IMR-90 (cell line): ENCODE results near the gene ANKRD31. TPM values are rescaled to one million over a fixed set of nuclear protein-coding genes. Genes with fewer than 3 reads are reported as not detected.

ENCODE experiments used
- ATAC-seq: fragments of 200-7000 bp; cut with Tn5 transposase; 2 replicates; pipeline ENCODE4 v1.9.1; 2020; ENCODE audit warnings: low read depth, mild to moderate bottlenecking, moderate library complexity
- BruUV-seq: library from RNA; stranded (reverse); fragments of 400-500 nt; replicated peaks from 2 replicates; lab custom pipeline; 2021; lab: Mats Ljungman, UMichigan
- CTCF ChIA-PET: fragments of 300-600 bp; formaldehyde crosslinking; extraction: SDS; loops from one replicate; lab custom pipeline; 2021; ENCODE audit warnings: antibody characterized with exemption; lab: Yijun Ruan, JAX
- POLR2A ChIA-PET: fragments of 300-600 bp; sonication (Branson Sonifier 250); formaldehyde crosslinking; loops from one replicate; lab custom pipeline; 2022; ENCODE audit warnings: antibody characterized with exemption; ENCODE audit not compliant: unreplicated experiment; lab: Charles Lee
- DNase-seq: peaks from one replicate; pipeline ENCODE4 v3.0.0; 2013
- H2AFZ ChIP-seq: replicated peaks from 2 replicates; pipeline ENCODE3; 2013; ENCODE audit warnings: low read length, mild to moderate bottlenecking; ENCODE audit not compliant: poor library complexity
- H2AK5ac ChIP-seq: 2 replicates; pipeline ENCODE4 v1.6.1; 2013; ENCODE audit warnings: low read depth, low read length, inconsistent platforms
- H2AK9ac ChIP-seq: replicated peaks from 2 replicates; pipeline ENCODE3; 2013; ENCODE audit warnings: mild to moderate bottlenecking, low read depth, low read length, moderate library complexity; ENCODE audit not compliant: poor library complexity
- H2BK120ac ChIP-seq: 2 replicates; pipeline ENCODE4 v1.6.1; 2013; ENCODE audit warnings: low read depth, low read length, inconsistent platforms
- H2BK15ac ChIP-seq: 3 replicates; pipeline ENCODE4 v1.6.1; 2013; ENCODE audit warnings: low read depth, low read length, inconsistent platforms
- H2BK20ac ChIP-seq: 2 replicates; pipeline ENCODE4 v1.6.1; 2013; ENCODE audit warnings: low read depth, mild to moderate bottlenecking, inconsistent platforms, low read length, moderate library complexity
- H2BK5ac ChIP-seq: 2 replicates; pipeline ENCODE4 v1.6.1; 2013; ENCODE audit warnings: mild to moderate bottlenecking, low read depth, low read length, inconsistent platforms; ENCODE audit not compliant: poor library complexity, severe bottlenecking
- H3K14ac ChIP-seq: replicated peaks from 2 replicates; pipeline ENCODE4 v1.6.1; 2013; ENCODE audit warnings: low read depth, low read length, inconsistent platforms
- H3K18ac ChIP-seq: 2 replicates; pipeline ENCODE4 v1.6.1; 2013; ENCODE audit warnings: low read depth, low read length, control low read depth
- H3K23ac ChIP-seq: 2 replicates; pipeline ENCODE4 v1.6.1; 2013; ENCODE audit warnings: low read depth, low read length, inconsistent platforms
- H3K27ac ChIP-seq: 2 replicates; pipeline ENCODE4 v1.5.1; 2013; ENCODE audit warnings: mild to moderate bottlenecking, control low read depth, low read length; ENCODE audit not compliant: insufficient read depth
- H3K27me3 ChIP-seq: 2 replicates; pipeline ENCODE4 v1.6.1; 2013; ENCODE audit warnings: low read length; ENCODE audit not compliant: control insufficient read depth, insufficient read depth
- H3K36me3 ChIP-seq: 2 replicates; pipeline ENCODE4 v1.6.1; 2013; ENCODE audit warnings: low read length, mixed read lengths; ENCODE audit not compliant: control insufficient read depth, insufficient read depth
- H3K4ac ChIP-seq: 2 replicates; pipeline ENCODE4 v1.6.1; 2013; ENCODE audit warnings: low read depth, low read length, inconsistent platforms
- H3K4me1 ChIP-seq: 2 replicates; pipeline ENCODE4 v1.6.1; 2013; ENCODE audit warnings: low read length, mixed read lengths; ENCODE audit not compliant: control insufficient read depth, insufficient read depth
- H3K4me2 ChIP-seq: 2 replicates; pipeline ENCODE4 v1.6.1; 2013; ENCODE audit warnings: low read depth, mild to moderate bottlenecking, control low read depth, low read length, moderate library complexity
- H3K4me3 ChIP-seq: 2 replicates; pipeline ENCODE4 v1.5.1; 2013; ENCODE audit warnings: low read depth, mild to moderate bottlenecking, control low read depth, low read length, moderate library complexity; ENCODE audit not compliant: insufficient read depth
- H3K56ac ChIP-seq: 2 replicates; pipeline ENCODE4 v1.6.1; 2013; ENCODE audit warnings: low read length, inconsistent platforms; ENCODE audit not compliant: insufficient read depth; ENCODE audit errors: extremely low read depth
- H3K79me1 ChIP-seq, 2 experiments: 2 replicates each; pipeline ENCODE4 v1.6.1; 2013; ENCODE audit warnings: low read length in 2 of 2, inconsistent platforms in 1 of 2, low read depth in 1 of 2
- H3K9ac ChIP-seq: 2 replicates; pipeline ENCODE4 v1.6.1; 2013; ENCODE audit warnings: low read depth, low read length, control low read depth
- H3K9me1 ChIP-seq: 2 replicates; pipeline ENCODE4 v1.6.1; 2013; ENCODE audit warnings: low read length, inconsistent platforms; ENCODE audit not compliant: insufficient read depth
- H3K9me3 ChIP-seq: 2 replicates; pipeline ENCODE4 v1.6.1; 2013; ENCODE audit warnings: low read length; ENCODE audit not compliant: control insufficient read depth, insufficient read depth
- H4K20me1 ChIP-seq: 2 replicates; pipeline ENCODE4 v1.6.1; 2013; ENCODE audit warnings: low read length, inconsistent platforms; ENCODE audit not compliant: insufficient read depth
- H4K5ac ChIP-seq: 2 replicates; pipeline ENCODE4 v1.6.1; 2013; ENCODE audit warnings: mild to moderate bottlenecking, low read depth, low read length, control low read depth
- H4K8ac ChIP-seq, 2 experiments: 2 replicates each; pipeline ENCODE4 v1.6.1; 2013; ENCODE audit warnings: low read depth in 2 of 2, low read length in 2 of 2, control low read depth in 1 of 2, inconsistent platforms in 1 of 2
- H4K91ac ChIP-seq: 2 replicates; pipeline ENCODE4 v1.6.1; 2013; ENCODE audit warnings: low read depth, low read length, inconsistent platforms; ENCODE audit not compliant: insufficient read depth
- BHLHE40 ChIP-seq: fragments of 150-350 bp; IDR thresholded peaks from 2 replicates; pipeline ENCODE4 v1.6.1; 2016; ENCODE audit warnings: mild to moderate bottlenecking, low read depth, low read length
- CEBPB ChIP-seq: IDR thresholded peaks from 2 replicates; pipeline ENCODE4 v1.6.1; 2012; ENCODE audit warnings: low read depth, low read length, improper control_type of control experiment
- CTCF ChIP-seq: conservative IDR thresholded peaks from 2 replicates; pipeline ENCODE4 v1.5.1; 2012; ENCODE audit warnings: mild to moderate bottlenecking, low read depth, low read length, improper control_type of control experiment
- MAZ ChIP-seq: IDR thresholded peaks from 2 replicates; pipeline ENCODE4 v1.6.1; 2012; ENCODE audit warnings: low read depth, mild to moderate bottlenecking, low read length, improper control_type of control experiment, moderate library complexity, borderline replicate concordance
- NFE2L2 ChIP-seq: fragments of 150-350 bp; IDR thresholded peaks from 2 replicates; pipeline ENCODE4 v1.6.1; 2016; ENCODE audit warnings: low read depth, mild to moderate bottlenecking, low read length
- POLR2A ChIP-seq: IDR thresholded peaks from 2 replicates; pipeline ENCODE4 v1.6.1; 2012; ENCODE audit warnings: mild to moderate bottlenecking, low read depth, low read length
- SMC3 ChIP-seq: fragments of 150-350 bp; IDR thresholded peaks from 2 replicates; pipeline ENCODE4 v1.6.1; 2016; ENCODE audit warnings: low read depth, mild to moderate bottlenecking, antibody characterized with exemption, low read length, moderate library complexity
- USF2 ChIP-seq: fragments of 150-350 bp; IDR thresholded peaks from 2 replicates; pipeline ENCODE4 v1.6.1; 2017; ENCODE audit warnings: mild to moderate bottlenecking, antibody characterized with exemption, low read length, low read depth
- WGBS, 2 experiments: methylation state at CpG; one replicate each; pipeline versions ENCODE4 v1.1.5 to v1.1.7; 2013; ENCODE audit warnings: missing lambda C conversion rate in 2 of 2; ENCODE audit not compliant: insufficient read length in 1 of 2; ENCODE audit errors: extremely low coverage in 2 of 2; 5-methylcytosine and 5-hydroxymethylcytosine counted together
- dilution Hi-C: fragments of 300-500 bp; cut with HindIII; formaldehyde crosslinking; loops from one replicate; pipeline ENCODE4 v1.14.3; 2018; ENCODE audit warnings: low sequenced_read_pairs; ENCODE audit not compliant: unreplicated experiment
- in situ Hi-C: fragments of 300-500 bp; cut with MboI; formaldehyde crosslinking; loops from 3 replicates; pipeline ENCODE4 v1.14.3; 2019; ENCODE audit warnings: low sequenced_read_pairs, inconsistent platforms, mixed read lengths
- intact Hi-C: fragments of 100-400 bp; cut with micrococcal nuclease; formaldehyde crosslinking; loops from 2 replicates; pipeline ENCODE4 v1.10.0; 2022
- polyA plus RNA-seq, 3 experiments: library from polyadenylated mRNA; depleted of rRNA; stranded (reverse); fragments of >200 nt; gene quantifications; 2 replicates each; pipeline ENCODE4 v1.2.3, GENCODE V29; 2012; ENCODE audit warnings: low replicate concordance in 1 of 3
- total RNA-seq: library from RNA; depleted of rRNA; stranded (reverse); fragments of >200 nt; gene quantifications from 2 replicates; pipeline ENCODE4 v1.2.3, GENCODE V29; 2012
- TF ChIP-seq, protein P1 (sequence below): fragments of 150-350 bp; IDR thresholded peaks from 2 replicates; pipeline ENCODE4 v1.6.1; 2016; ENCODE audit warnings: low read depth, mild to moderate bottlenecking, low read length, moderate library complexity, borderline replicate concordance

ANKRD31 gene
- total and polyA plus RNA-seq, 2 of the 4 experiments (the other 2 are of a cell fraction): under 0.01 to 0.02 TPM

DNA sequence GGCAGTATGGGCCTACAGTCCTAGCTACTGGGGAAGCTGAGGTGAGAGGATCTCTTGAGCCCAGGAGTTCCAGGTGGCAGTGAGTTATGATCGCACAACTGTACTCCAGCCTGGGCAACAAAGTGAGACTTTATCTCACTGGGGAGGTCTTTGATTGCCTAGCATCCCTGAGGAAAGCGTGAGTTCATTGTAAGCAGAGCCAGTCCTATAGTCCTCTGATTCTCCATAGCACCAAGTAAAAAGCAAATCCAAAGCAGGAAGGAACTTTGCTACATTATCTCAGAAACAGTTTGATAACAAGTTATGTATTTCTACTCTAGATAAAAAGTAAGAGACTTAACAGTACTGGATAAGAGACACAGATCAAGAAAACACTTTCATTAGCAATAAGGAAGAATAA is 37.6 kb downstream of the ANKRD31 start:
- Histone ChIP-seq H3K27me3 (no peaks in the 10 kb centered on the region), H3K4ac (no peak overlapping the region), H3K9ac (no peak overlapping the region), H4K8ac (no peak overlapping the region), H2AK5ac (no peak overlapping the region), H4K5ac (no peak overlapping the region), H3K79me1 (no peaks in the 10 kb centered on the region), H3K9me1 (no peaks in the 10 kb centered on the region), H2AK9ac (no peak overlapping the region), H2BK20ac (no peak overlapping the region), H3K9me3 (no peaks in the 10 kb centered on the region), H3K4me1 (no peaks in the 10 kb centered on the region), H2BK15ac (no peak overlapping the region), H2AFZ (no peak overlapping the region), H3K4me3 (no peak overlapping the region), H3K23ac (no peak overlapping the region), H3K56ac (no peak overlapping the region), H2BK120ac (no peak overlapping the region), H3K18ac (no peak overlapping the region), H2BK5ac (no peak overlapping the region), H3K14ac (no peak overlapping the region), H4K91ac (no peak overlapping the region), H3K36me3 (no peaks in the 10 kb centered on the region), H4K20me1 (no peaks in the 10 kb centered on the region), H3K27ac (no peak overlapping the region), H3K4me2 (no peak overlapping the region)
- WGBS, 2 experiments: 80% methylated on average over 1 of the region's 2 CpGs; no CpG with 5 or more reads in 1 of the 2 experiments
- in situ Hi-C loops: no loop called here
- dilution Hi-C loops: no loop called here
- ChIA-PET POLR2A (no interaction called here), CTCF (interaction anchor here (1.5 kb wide), 1 partner anchor 9 kb away, joined by 5 read pairs; no protein-coding TSS in a partner anchor)
- DNase-seq (no peak), ATAC-seq (no peak)
- intact Hi-C loops: no loop called here
- BruUV-seq: no TSS peak
- TF ChIP-seq POLR2A (no peak), CEBPB (no peak), CTCF (no peak), SMC3 (no peak), NFE2L2 (no peak), MAZ (no peak), USF2 (no peak), BHLHE40 (no peak)
- TF ChIP-seq, protein P1, sequence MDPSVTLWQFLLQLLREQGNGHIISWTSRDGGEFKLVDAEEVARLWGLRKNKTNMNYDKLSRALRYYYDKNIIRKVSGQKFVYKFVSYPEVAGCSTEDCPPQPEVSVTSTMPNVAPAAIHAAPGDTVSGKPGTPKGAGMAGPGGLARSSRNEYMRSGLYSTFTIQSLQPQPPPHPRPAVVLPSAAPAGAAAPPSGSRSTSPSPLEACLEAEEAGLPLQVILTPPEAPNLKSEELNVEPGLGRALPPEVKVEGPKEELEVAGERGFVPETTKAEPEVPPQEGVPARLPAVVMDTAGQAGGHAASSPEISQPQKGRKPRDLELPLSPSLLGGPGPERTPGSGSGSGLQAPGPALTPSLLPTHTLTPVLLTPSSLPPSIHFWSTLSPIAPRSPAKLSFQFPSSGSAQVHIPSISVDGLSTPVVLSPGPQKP: no peak
